NCI-H128 (cell line): ENCODE data around the gene VSTM4.

Experiments
- DNase-seq: peaks from one replicate; lab custom pipeline; 2025; ENCODE audit not compliant: unreplicated experiment; lab: John Stamatoyannopoulos, UW

VSTM4 gene

DNA sequence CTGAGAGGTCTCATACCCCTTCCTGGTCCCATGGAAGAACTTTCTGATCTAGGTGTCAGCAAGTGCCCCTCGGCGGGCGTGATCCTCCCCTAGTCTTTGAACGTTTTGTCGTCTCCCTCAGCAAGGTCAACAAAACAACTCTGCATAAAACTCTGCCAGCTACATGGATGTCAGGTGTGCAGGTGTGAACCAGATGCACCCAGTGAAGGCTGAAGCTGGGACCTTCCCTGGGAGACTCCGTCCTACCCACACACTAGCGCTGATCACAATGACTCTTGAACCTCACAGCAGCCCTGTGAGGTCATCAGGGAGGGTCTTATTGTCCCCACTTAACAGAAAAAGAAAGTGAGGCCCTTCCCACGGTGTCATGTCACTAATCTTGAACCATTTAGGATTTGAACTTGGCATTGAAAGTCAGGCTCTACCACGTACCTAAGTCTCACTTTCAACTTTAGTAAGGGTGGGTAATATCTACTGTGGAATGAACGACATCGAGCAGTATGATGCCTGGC, 68.1 kb downstream of the VSTM4 start:
- DNase-seq: no peak

DNA sequence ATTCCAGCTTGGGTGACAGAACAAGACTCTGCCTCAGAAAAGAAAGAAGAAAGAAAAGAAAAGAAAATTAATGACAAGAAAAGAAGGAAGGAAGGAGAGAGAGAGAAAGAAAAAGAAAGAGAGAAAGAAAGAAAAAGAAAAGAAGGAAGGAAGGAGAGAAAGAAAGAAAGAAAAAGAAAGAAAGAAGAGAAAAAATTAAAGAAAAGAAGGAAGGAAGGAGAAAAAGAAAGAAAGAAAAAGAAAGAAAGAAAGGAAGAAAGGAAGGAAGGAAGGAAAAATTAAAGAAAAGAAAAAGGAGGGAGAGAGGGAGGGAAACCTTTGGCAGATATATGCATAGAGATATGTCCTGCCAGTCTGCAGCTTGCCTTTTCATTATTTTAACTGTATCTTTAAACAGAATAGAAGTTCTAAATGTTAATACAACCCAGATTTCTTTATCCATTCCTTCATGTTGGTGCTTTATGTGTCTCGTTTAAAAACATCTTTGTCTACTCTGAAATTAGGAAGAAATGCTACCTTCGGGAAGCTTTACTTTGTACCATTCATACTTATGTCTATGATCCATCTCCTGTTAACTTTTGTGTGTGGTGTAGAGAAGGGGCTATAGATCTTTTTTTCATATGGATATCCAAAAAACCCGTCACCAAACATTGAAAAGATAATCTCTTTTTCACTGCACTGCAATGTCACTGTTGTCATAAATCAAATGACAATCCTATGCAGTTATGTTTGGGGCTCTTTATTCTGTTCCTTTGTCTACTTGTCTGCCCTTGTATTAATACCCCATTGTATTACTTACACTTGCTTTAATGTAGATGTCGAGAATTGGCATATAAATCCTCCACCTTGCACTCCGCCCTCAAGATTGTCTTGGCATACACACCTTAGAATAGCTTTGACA, 70.8 kb downstream of the VSTM4 start:
- DNase-seq: no peak

DNA sequence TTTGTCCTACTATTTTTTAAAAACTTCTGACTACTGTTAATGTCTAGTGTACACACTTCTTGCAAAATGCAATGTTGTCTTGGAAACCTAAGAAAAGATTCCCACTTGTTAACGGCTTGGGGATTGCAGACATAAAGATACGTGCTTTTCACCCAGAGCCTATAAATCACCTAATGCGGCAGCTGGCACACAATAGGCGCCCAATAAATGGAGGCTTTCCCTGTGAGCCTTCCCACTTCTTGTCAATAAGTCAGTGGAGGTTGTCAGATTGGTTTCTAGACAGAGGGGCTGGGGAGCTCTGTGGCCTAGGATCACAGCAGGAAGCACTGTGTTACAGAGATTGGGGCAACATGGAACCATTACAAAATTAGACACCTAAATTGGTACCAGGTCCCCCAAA, 74.7 kb downstream of the VSTM4 start:
- no peak for DNase-seq

DNA sequence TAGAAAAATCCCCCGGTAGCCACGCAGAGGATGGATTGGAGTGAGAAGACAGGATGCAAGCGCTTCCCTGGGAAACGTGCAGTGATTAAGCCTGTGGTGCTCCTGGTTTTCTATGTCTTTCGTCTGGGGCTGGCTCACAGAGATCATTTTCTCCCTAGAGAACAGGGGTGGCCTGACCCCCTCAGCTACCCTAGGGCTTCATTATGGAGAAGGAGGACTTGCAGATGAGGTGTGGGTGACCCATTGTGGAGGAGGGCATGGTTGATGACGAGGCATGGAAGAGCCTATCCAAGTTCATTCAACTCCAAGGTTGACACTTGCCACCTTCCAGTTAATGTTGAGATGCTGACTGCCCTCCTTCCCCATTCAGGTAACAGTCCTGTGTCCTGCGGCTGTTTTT, 75.9 kb downstream of the VSTM4 start:
- DNase-seq: no peak

DNA sequence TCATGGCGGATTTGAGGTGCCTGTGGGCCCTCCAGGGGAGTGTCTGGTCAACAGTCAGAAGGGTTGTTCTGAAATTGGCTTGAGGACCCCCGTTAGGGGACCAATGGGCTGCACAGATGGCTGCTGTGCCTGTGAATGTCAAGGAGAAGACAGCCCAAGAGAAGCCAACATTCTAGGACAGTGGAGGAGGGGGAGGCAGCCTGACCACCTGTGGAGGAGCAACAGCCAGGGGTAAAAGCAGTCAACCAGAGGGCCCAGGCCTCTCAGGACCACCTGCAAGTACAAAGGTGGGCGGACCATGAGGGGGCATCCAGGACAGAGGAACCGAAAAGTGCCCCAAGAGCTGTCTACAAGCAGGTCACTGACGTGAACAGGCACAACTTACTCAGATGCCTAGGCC, 76.6 kb downstream of the VSTM4 start:
- DNase-seq: no peak

DNA sequence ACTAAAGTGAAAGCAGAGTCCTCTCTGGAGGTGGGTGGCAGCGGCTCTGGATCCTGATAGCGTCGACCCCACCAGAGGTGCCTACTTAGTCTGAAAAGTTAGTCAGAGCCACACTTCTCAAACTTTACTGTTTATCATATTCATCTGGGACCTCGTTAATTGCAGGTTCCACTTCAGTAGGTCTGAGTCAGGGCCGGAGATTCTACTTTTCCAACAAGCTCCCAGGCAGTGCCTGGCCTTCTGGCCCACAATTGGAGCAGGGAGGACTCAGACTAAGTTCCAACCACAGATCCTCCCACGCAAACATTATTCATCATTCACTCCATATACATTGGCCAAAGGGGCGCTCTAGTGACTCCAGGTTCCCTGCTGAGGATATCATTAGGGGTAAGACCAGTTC, 78.1 kb downstream of the VSTM4 start:
- DNase-seq: no peak

DNA sequence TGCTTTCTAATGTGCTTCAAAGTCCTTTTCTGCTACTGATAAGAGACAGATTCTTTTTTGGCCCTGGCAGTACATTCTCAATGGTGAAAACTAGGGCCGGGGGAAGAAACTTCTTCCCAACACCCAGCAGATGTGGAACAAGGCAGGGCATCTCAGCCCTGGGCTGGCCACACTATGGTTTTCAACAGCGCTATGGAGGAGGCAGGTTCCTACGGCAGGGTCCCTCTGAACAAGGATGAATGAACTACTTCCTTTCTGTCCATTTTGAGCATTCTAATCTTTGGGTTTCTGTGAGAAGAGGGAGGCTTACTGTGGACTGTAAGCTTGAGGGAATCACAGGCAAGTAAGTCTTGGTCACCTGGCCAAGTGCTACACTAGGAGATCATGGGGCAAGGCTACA, 78.7 kb downstream of the VSTM4 start:
- no peak for DNase-seq

DNA sequence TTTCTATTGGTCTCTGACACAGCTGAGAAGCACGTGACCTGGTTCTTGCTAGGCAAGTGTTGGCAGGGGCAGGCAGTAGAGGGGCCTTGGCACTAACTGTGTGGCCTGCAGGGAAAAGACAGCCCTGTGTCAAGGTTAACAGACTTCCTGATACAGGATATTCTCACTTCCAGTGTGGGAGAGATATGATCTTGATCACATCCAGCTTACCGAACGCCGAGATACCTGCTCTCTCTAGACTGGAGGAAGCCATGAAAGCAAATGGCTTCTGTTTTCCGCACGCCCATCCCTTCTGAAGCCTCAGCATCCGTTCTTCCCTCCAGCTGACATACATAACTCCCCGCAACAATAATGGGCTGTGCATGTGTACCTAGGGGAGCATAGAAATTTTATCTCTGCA, 79.4 kb downstream of the VSTM4 start:
- no peak for DNase-seq

DNA sequence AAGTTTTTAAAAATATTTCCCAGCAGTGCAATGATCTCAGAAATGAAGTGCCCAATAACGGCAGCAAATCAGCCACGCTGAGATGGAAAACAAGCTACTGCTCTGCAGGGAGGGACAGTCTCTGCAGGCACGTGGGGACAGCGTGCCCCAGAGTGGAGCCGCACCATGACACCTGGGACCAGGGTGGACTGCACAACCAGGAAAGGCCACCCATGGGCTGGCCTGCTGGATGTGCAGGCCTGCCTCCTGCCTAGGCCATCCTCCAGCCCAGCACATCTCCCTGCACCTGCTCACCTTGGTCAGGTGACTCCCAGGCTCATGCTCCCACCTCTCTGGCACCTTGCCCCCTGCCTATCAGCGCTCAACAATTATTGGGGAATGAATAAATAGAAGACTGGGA, 80.4 kb downstream of the VSTM4 start:
- DNase-seq: no peak

DNA sequence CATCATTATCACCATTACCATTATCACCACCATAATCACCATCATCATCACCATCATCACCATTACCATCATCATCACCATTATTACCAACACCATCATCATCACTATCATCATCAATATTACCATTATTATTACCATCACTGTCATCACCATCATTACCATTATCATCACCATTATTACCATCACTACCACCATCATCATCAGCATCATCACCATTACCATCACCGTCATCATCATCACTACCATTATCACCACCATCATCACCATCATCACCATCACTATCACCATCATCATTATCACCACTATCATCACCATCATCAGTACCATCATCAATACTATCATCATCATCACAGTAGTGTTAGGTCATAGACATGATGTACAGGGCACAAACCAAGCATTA, 81.4 kb downstream of the VSTM4 start:
- no peak for DNase-seq

DNA sequence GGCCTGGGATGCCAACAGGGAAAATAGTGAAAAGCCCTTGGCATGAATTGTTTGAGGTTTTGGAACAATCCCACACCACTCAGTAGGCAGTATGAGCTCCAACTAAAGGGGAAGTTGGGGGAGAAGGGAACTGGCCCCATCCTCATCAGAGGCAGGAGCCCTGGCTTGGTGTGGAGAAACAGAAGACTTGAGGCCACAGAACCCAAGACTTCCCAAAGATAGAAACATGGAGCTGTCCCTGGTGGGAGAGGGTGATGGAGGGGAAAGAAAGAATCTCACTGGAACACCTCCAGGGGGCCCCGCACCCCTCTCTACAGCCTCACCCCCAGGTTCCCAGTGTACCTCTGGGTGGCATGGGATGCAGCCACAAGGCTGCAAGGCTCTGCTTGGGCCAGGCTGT, 85.7 kb downstream of the VSTM4 start:
- no peak for DNase-seq

DNA sequence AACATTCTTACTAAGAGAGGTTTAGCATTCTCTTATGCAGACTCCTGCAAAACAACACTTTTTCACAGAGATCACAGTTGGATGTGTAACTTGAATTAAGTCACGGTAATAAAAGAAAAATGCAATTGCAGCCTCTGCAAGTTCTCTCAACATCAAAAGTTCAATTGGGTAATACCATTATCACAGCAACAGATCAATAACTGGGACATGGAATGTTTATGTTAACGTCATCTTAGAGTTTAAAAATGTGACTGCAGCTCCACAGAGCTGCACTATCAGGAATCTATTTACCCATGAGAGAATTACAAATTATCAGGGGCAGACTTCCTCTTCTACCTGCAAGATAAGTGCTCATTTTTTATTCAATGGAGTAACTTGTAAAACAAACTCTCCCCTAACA, 86.7 kb downstream of the VSTM4 start:
- no peak for DNase-seq

DNA sequence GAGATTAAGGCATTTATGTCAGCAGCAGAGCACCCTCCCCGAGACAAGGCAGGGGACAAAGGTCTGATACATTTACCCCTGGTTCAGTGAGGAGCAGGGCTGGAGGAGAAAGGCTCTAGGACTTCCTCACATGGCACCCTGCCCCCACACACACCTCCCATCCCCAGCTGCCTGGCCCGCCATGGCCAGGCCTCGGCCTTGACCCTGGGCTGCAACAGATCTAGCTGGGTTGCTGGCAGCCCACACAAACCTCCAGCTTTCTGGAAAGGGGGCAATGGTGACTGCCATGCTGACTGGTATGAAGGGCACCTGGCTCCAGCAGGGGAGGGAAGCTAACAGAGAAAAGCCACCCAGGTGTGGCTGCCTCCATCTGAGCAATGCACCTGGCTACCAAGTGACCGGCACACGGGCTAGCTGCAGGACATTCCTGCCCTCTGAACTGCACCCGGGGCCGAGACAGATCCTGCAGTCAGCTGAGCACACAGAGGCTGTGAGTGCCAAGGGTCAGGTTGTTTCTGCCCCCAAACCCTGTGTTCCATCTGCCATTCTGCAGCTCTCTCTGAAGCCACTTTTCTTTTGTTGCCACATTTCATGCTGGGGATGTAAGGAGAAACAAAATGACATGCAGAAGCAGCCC, 89.9 kb downstream of the VSTM4 start:
- no peak for DNase-seq

DNA sequence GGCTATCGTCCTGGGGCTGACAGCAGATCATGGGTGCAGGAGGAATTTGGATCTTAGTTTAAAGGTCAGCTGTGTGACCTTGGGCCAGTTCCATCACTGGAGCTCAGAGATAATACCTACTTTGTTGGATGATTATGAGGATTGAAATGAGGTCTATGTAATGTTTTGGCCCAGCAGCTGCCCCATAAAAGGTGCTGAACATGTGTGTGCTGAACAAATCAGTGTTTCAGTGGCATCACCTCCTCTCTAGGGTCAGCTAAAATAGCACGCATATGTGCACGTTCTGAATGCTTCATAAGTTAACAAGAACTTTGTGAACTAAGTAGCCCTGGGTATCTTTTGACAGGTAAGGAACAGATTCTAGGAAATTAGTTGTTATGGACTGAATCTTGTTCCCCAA, 90.8 kb downstream of the VSTM4 start:
- DNase-seq: no peak

DNA sequence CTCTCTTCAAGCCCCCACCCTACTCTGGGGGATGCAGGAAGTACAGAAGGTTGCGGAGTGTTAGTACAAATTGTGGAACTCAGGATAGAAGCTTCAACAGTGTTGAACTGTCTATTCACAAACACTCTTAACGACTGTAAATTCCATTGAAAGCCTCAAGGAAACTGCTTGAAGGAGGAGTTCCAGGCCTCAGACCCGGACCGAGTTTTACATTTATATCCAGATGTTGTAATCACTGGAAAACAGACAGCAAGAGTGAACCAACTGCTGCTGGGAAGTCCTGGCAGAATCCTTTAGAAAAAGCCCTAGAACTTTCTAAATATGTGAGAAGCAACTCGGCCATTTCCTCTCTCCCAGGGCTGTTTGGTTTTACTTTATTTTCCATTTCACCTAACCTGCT, 91.6 kb downstream of the VSTM4 start:
- DNase-seq: no peak

DNA sequence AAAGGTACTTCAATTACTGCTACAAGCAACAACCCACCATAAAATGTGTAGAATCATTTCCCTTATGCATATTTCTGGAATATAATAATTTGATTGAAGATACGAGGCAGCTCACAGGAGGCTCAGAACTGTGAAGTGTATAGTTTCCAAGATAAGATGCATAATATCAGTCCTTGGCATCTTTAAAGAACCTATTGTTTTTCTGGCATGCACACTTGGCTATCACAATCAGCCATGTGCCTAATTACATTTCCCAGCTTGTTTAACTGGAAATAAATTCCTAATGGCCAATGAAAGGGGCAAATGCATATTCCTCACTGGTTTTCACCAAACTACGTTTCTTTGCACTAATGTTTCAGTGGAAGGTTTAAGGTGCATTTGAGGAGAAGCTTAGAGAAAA, 92.3 kb downstream of the VSTM4 start:
- DNase-seq: no peak

DNA sequence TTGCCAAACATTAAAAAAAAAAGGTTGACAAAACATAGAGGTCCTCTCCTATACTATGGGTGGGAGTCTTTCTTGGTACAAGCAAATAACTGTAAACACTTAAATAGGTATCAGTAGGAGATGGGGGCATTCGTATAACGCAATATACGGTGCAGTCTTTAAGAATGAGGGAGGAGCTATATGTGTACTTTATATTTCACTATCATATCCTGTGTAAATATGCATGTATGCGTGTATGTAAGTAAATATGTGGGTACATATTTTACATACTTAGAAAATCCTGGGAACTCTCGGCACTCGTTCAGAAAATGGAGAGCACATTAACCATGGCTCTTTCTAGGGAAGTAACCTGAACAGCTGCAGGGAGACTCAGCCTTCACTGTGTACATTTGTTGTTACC, 93.6 kb downstream of the VSTM4 start:
- no peak for DNase-seq

DNA sequence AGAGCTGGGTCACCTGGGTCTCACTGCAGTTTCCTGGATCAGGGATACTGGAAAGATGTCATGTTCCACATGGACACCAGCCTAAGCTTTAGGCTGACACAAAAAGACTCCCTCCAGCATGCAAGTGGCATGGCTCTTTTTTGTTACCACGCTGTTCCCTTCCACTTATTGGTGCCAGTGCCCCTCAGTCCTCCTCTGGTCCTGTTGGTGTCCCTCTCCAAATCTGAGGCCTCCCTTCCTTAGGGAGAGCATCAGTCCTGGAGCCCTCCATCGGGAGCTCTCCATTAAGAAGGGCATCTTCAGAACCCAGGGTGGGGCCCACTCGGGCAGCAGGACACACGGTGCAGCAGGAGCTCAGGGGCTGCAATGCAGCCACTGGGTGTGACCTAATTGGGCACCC, 99.6 kb downstream of the VSTM4 start:
- no peak for DNase-seq

DNA sequence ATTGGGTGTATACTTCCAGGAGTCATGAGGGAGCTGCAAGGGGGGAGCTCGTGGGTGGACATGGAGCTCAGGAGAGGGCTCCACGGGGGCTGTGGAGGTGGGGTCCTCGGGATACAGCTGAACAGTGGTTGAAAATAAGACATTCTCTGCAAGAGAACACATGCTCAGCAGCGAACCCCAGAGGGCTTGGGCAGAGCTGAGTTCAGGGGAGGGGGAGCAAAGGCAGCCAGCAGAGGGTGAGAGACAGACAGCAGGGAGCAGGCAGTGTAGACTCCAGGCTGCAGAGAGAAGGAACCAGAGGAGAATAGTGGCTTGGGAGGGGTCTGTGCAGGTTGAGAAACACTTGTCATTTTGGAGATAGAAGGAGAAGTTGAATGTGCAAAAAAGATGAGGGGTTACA, 102.7 kb downstream of the VSTM4 start:
- DNase-seq: no peak

DNA sequence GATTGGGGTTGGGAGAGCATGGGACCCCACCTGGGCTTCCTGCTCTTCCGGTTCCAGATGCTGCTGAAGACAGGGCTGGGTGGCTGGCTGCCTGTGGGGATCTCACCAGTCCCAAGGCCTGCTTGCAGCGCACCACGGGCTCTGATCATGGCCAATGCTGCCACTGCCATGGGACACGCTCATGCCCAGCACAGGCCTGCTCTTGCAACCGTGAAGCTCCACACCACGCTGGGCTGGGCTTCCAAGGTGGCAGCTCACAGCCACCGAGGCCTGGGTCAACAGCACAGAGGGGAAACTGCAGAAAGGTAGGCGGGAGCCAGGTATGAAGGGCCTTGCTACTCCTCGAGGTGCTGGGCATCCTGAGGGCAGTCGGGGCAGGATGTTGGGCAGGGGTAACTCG, 103.6 kb downstream of the VSTM4 start:
- DNase-seq: no peak

DNA sequence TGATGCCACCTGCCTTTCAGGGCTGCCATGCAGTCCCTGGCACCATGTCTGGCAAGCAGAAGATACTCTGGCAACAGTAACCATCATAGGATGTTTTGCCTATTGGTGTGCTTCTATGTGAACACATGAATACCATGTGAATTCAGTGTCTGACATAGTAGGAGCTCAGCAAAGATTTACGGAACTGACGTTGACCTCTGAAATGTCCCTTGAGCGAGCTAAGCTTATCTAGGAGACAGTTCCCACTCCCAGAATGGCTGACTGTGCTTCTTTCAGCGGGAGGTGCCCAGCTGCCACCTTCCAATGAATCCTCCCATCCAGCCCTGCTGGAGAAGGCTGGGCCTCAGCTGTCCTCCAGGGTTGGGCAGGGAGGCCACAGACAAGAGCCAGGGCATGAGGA, 104.5 kb downstream of the VSTM4 start:
- no peak for DNase-seq

DNA sequence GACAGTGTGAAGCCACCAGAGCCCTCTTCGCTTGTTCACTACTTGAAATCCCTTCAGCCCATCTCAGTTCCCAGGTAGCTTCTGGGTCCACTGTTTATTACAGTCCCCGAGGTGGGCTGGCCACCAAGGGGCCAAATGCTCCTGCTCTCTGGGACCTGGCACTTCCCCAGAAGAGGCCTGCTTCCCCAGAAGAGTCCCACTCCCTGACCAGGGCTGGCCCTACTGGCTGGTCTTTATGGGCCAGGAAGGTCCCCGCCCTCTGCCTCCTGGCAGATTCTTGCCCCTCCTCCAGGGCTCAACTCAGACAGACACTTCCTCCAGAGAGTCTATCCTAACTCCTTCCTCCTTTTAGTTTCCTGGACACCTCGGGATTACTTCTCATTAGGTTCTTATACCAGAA, 105.0 kb downstream of the VSTM4 start:
- DNase-seq: no peak
